Measurements from ENCODE around the gene TBC1D2B. TPM values are rescaled to one million over a fixed set of nuclear protein-coding genes. Genes with fewer than 3 reads are reported as not detected.

TBC1D2B gene
- polyA plus RNA-seq, 1 experiment = 39.8 TPM

DNA sequence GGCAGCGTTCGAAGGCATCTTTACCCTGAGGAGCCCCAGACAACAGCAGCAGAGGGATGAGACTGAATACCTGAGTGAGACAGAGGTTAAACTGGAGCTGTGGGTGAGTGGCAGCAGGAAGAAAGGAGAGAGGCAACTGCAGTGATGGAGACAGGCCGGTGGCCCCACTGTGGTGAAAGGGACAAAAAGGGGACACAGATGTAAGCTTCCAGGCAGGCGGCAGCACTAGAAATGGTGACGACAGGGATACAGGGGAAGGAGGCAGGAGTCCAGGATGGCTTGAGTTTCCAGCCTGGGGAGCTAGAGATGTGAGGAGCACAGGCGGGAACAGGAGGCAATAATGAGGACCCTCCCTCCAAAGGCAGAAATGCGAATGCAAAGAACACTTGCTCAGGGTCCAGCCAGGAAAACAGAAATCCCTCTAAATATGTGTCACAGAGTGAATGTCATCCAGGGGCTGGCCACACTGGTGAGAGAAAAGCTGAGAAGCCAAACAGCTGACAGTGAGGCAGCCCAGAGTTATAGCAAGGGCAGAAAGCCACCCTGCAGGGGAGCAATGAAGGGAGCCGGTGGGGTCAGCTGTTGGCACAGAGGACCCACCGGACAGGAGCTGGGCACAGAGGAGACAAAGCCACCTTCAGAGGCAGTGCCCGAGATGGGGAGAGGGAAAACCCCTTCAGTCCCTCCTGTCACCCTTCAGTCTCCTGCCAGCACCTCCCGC lies 70.1 kb downstream of the TBC1D2B start:
- TF ChIP-seq, protein P1, sequence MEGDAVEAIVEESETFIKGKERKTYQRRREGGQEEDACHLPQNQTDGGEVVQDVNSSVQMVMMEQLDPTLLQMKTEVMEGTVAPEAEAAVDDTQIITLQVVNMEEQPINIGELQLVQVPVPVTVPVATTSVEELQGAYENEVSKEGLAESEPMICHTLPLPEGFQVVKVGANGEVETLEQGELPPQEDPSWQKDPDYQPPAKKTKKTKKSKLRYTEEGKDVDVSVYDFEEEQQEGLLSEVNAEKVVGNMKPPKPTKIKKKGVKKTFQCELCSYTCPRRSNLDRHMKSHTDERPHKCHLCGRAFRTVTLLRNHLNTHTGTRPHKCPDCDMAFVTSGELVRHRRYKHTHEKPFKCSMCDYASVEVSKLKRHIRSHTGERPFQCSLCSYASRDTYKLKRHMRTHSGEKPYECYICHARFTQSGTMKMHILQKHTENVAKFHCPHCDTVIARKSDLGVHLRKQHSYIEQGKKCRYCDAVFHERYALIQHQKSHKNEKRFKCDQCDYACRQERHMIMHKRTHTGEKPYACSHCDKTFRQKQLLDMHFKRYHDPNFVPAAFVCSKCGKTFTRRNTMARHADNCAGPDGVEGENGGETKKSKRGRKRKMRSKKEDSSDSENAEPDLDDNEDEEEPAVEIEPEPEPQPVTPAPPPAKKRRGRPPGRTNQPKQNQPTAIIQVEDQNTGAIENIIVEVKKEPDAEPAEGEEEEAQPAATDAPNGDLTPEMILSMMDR (IDR thresholded peaks at IDR 0.05; ENCODE audit: insufficient read depth, low read depth, low read length) = no peak
- H3K4me3 ChIP-seq (ENCODE audit: low read depth, low read length) = no peak overlapping the region
- DNase-seq (ENCODE audit: low read depth) = no peak
- H3K27me3 ChIP-seq (ENCODE audit: control insufficient read depth, insufficient read depth, low read length) = no peaks in the 10 kb centered on the region
- H3K36me3 ChIP-seq (ENCODE audit: control insufficient read depth, insufficient read depth, low read length) = peaks cover 41% of the 10 kb centered on the region
- CTCF ChIA-PET = interaction anchor here (1.0 to 3.9 kb wide), 4 partner anchors 10 to 104 kb away, joined by 3 to 25 read pairs (median 4); no protein-coding TSS in a partner anchor
- POLR2A ChIA-PET = no interaction called here

DNA sequence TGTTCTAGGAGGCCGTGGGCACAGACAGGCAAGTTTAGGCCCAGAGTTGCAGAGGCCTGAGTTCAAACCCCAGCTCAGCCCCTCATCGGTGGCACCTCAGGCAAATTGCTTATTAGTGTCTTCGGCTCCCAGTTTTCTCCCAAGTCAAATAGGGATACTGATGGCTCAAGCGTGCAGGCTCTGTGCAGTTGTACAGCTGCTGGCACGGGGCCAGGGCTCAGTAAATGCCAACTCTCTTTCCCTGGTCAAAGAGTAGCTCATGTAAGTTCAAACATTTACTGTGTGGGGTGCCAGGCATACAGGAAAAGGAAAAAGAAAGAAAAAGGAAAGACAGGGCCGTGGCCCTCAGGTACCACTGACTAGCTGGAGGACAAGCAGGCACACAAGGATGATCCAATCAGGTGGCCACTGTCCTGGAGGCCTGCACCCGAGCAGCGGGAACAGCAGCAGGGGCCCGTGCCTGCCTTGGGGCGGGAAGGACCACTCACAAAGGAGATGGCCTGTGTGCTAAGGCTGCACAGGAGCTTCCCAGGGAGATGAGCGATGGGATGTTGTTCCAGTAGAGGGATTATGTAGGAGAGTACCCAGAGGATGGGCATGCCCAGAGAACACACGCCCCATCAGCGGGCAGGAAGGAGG lies 70.8 kb downstream of the TBC1D2B start:
- POLR2A ChIA-PET = no interaction called here
- TF ChIP-seq, protein P1 (IDR thresholded peaks at IDR 0.05; ENCODE audit: insufficient read depth, low read depth, low read length) = no peak
- DNase-seq (ENCODE audit: low read depth) = no peak
- CTCF ChIA-PET = interaction anchor here (1.0 to 3.9 kb wide), 5 partner anchors 11 to 104 kb away, joined by 3 to 25 read pairs (median 5); no protein-coding TSS in a partner anchor
- Histone ChIP-seq H3K36me3 (ENCODE audit: control insufficient read depth, insufficient read depth, low read length) (peaks cover 40% of the 10 kb centered on the region), H3K4me3 (ENCODE audit: low read depth, low read length) (no peak overlapping the region), H3K27me3 (ENCODE audit: control insufficient read depth, insufficient read depth, low read length) (no peaks in the 10 kb centered on the region)

DNA sequence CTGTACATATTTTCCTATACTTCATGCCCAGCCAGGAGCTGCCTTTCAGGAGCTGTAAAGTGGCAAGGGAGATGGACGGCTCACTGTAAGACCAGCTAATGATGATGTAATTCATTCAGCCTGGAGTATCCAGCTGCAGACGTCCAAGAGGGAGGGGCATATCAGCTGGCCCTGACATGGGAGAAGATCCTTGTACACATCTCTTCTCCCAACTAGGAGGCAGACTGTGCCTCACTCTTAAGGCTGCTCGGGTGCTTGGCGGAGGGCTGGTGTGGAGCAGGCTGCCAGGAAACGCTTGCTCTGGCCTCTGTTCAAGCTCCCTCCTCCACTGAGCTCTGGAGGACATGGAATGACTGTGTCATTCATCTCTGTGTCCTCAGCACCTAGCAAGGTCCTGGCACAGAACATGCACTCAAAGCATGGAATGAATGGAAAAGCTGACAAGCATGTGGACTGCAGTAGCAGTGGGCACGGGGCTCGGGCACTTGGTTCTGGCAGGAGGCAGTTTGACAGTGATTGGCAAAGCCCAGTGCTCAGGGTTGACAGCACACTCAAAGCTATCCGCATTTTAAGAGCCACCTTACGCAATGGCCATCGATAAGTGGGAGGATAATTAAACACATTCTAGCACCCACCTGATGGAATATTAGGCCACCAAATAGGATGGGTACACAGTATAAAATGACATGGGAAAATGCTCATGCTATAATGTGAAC lies 72.4 kb downstream of the TBC1D2B start:
- DNase-seq (ENCODE audit: low read depth) = peak; percentile 44
- no peaks in the 10 kb centered on the region for H3K27me3 ChIP-seq (ENCODE audit: control insufficient read depth, insufficient read depth, low read length)
- no peak overlapping the region for H3K4me3 ChIP-seq (ENCODE audit: low read depth, low read length)
- H3K36me3 ChIP-seq (ENCODE audit: control insufficient read depth, insufficient read depth, low read length) = peaks cover 49% of the 10 kb centered on the region
- ChIA-PET CTCF (interaction anchor here (0.9 to 3.9 kb wide), 8 partner anchors 11 to 126 kb away, joined by 3 to 25 read pairs (median 3); partner anchors contain the start of gene CIB2), POLR2A (interaction anchor here (0.6 kb wide), 1 partner anchor 86 kb away, joined by 3 read pairs; no protein-coding TSS in a partner anchor)
- TF ChIP-seq, protein P1 (IDR thresholded peaks at IDR 0.05; ENCODE audit: insufficient read depth, low read depth, low read length) = peak; percentile 47

DNA sequence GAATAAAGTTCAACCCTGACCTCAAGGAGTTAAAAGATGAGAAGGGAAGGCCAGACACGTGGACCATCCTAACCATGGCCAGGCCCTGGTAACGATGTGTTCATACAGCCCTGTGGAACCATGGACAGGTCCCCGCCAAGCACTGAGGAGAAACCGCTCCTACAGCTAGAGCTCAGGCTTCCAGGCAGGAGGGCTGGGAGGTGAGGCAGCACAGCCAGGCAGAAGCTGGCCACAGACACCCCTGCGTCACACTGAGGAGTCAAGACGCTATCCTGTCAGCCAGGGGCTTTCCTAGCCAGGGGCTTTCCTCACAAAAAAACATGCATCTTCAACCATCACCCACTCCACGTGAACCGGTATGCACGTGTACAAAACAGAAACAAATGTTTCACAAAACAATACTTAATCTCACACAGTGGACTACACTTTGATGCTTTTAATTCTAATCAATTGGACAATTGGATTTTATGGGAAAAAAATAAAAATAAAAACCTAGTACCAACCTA lies 73.2 kb downstream of the TBC1D2B start:
- ChIA-PET CTCF (interaction anchor here (1.0 to 3.9 kb wide), 7 partner anchors 10 to 127 kb away, joined by 3 to 25 read pairs (median 3); partner anchors contain the start of gene CIB2), POLR2A (no interaction called here)
- Histone ChIP-seq H3K4me3 (ENCODE audit: low read depth, low read length) (no peak overlapping the region), H3K36me3 (ENCODE audit: control insufficient read depth, insufficient read depth, low read length) (peaks cover 51% of the 10 kb centered on the region), H3K27me3 (ENCODE audit: control insufficient read depth, insufficient read depth, low read length) (no peaks in the 10 kb centered on the region)
- TF ChIP-seq, protein P1 (IDR thresholded peaks at IDR 0.05; ENCODE audit: insufficient read depth, low read depth, low read length) = no peak
- DNase-seq (ENCODE audit: low read depth) = no peak
